Left hindlimb (tissue), 1 donor: ENCODE results near the gene DNTT.

Experiments
- DNase-seq: peaks from one replicate; pipeline ENCODE4 v3.0.0-alpha.2; 2018

DNTT gene

DNA sequence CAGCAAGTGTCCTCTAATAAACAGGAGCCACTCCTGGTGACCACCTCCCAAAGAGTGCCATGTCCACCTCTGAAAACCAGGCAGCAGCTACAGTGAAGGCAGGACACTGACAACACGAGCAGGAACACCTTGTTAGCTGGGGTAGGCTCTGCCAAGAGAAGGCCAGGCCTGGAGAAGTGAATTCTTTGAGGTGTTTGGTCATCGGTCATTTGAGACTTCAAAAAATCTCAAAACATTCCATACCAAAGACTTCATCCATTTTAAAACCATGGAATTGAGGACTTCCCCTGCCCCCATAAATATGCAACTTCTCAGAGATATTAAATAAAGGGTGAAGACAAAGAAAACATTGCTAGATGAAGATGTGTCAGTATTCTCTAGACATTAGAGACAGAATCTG, 82.9 kb downstream of the DNTT start:
- DNase-seq = no peak

DNA sequence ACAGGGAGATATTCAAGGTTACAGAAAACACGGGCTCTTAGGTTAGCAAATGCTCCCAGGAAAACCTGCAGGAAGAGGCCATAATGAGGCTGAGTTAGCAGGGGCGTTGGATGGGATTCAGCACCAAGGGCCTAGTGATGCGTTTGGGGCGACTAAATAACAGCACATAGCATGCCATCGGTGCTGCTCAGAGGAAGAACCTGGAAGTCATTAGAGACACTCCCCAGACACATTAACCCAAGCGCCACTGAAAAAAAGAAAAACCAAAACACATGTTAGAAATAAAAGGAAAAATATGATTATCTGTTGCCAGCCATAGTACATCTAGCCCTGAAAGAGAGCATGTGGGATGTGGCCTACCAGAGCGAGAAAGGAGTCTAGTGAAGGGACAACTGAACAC, 83.4 kb downstream of the DNTT start:
- no peak for DNase-seq
